A549 (cell line): ENCODE data around the gene TULP3. TPM values are rescaled to one million over a fixed set of nuclear protein-coding genes. Genes with fewer than 3 reads are reported as not detected.
A peak's percentile ranks its signal among the peaks of the same experiment; 100 is the strongest.

Source experiments
- ATAC-seq, 2 experiments: fragments of 200-7000 bp in 1 of 2; fragments of >200 bp in 1 of 2; cut with Nextera tagmentation in 1 of 2; cut with Tn5 transposase in 1 of 2; 3 replicates each; pipeline versions ENCODE4 v1.8.0 to v1.9.1; 2018 to 2020; ENCODE audit warnings: mild to moderate bottlenecking in 1 of 2, moderate library complexity in 1 of 2
- CTCF ChIA-PET: fragments of 300-600 bp; sonication (Branson Sonifier 250); formaldehyde crosslinking; extraction: SDS; loops from one replicate; lab custom pipeline; 2021; ENCODE audit warnings: antibody characterized with exemption, inconsistent platforms; lab: Yijun Ruan, JAX
- POLR2A ChIA-PET: fragments of 350-600 bp; formaldehyde crosslinking; extraction: SDS; loops from one replicate; lab custom pipeline; 2021; ENCODE audit warnings: antibody characterized with exemption, inconsistent platforms; lab: Yijun Ruan, JAX
- DNase-seq, 2 experiments: peaks; one replicate each; pipeline versions ENCODE4 v3.0.0 to v3.0.0-alpha.2; 2011 to 2016; ENCODE audit warnings: low read depth in 1 of 2, low spot score in 1 of 2
- FAIRE-seq: peaks from 2 replicates; lab custom pipeline; 2011; peaks lifted over from hg19 to GRCh38; lab: Jason Lieb, UNC
- H3K27ac ChIP-seq, 2 experiments: fragments of >200 bp; sonication (Bioruptor Twin); formaldehyde crosslinking; 3 replicates each; pipeline ENCODE4 v1.5.1; 2016 to 2017
- H3K4me1 ChIP-seq: fragments of >200 bp; sonication (Bioruptor Twin); formaldehyde crosslinking; 3 replicates; pipeline ENCODE4 v1.6.1; 2016
- H3K4me2 ChIP-seq: fragments of >200 bp; sonication (Bioruptor Twin); formaldehyde crosslinking; 3 replicates; pipeline ENCODE4 v1.6.1; 2016
- H3K4me3 ChIP-seq: fragments of >200 bp; sonication (Bioruptor Twin); formaldehyde crosslinking; 3 replicates; pipeline ENCODE4 v1.5.1; 2016
- H3K9me3 ChIP-seq: fragments of >200 bp; sonication (Bioruptor Twin); formaldehyde crosslinking; 3 replicates; pipeline ENCODE4 v1.6.1; 2016
- BHLHE40 ChIP-seq: IDR thresholded peaks from 2 replicates; pipeline ENCODE4 v1.6.1; 2012; ENCODE audit warnings: low read depth, low read length, inconsistent platforms
- CBX2 ChIP-seq: fragments of 200-600 bp; sonication (generic); IDR thresholded peaks from 2 replicates; pipeline ENCODE4 v1.6.1; 2016; ENCODE audit warnings: low read depth, mild to moderate bottlenecking, borderline replicate concordance
- CBX8 ChIP-seq: fragments of 200-600 bp; sonication (generic); IDR thresholded peaks from 2 replicates; pipeline ENCODE4 v1.6.1; 2016
- CHD2 ChIP-seq: fragments of 150-350 bp; IDR thresholded peaks from 2 replicates; pipeline ENCODE4 v1.6.1; 2014; ENCODE audit warnings: low read length; ENCODE audit not compliant: partially characterized antibody
- CHD4 ChIP-seq: fragments of 200-600 bp; sonication (generic); IDR thresholded peaks from 2 replicates; pipeline ENCODE4 v1.6.1; 2016; ENCODE audit warnings: antibody characterized with exemption, mild to moderate bottlenecking, borderline replicate concordance
- EP300 ChIP-seq, 2 experiments: fragments of >200 bp; sonication (Bioruptor Twin); formaldehyde crosslinking; IDR thresholded peaks; 2 replicates in 1 of 2; 3 replicates in 1 of 2; pipeline ENCODE4 v1.6.1; 2016 to 2017
- ESRRA ChIP-seq: fragments of 150-350 bp; IDR thresholded peaks from 2 replicates; pipeline ENCODE4 v1.6.1; 2014; ENCODE audit warnings: mild to moderate bottlenecking, low read length, borderline replicate concordance
- FOSL2 ChIP-seq, 2 experiments: fragments of 450-650 bp in 1 of 2; fragments of >200 bp in 1 of 2; sonication (Bioruptor Twin) in 1 of 2; formaldehyde crosslinking; IDR thresholded peaks; 2 replicates each; pipeline versions ENCODE4 v1.5.0 to v1.6.1; 2016 to 2020; ENCODE audit warnings: mild to moderate bottlenecking in 1 of 2, moderate library complexity in 1 of 2
- GATA3 ChIP-seq: IDR thresholded peaks from 2 replicates; pipeline ENCODE4 v1.6.1; 2012; ENCODE audit warnings: borderline replicate concordance
- HDAC2 ChIP-seq: fragments of 200-600 bp; sonication (generic); IDR thresholded peaks from 2 replicates; pipeline ENCODE4 v1.6.1; 2016
- HEYL ChIP-seq: fragments of 250-450 bp; sonication (Bioruptor Pico); IDR thresholded peaks from 2 replicates; pipeline ENCODE4 v1.8.0; 2021; ENCODE audit warnings: mild to moderate bottlenecking, moderate library complexity
- HOXB5 ChIP-seq: fragments of 250-450 bp; sonication (Bioruptor Pico); IDR thresholded peaks from 2 replicates; pipeline ENCODE4 v1.5.0; 2020; ENCODE audit warnings: mild to moderate bottlenecking, moderate library complexity
- JUN ChIP-seq, 2 experiments: fragments of >200 bp; sonication (Bioruptor Twin); formaldehyde crosslinking; IDR thresholded peaks; 2 replicates in 1 of 2; 3 replicates in 1 of 2; pipeline ENCODE4 v1.6.1; 2016 to 2017
- JUNB ChIP-seq: fragments of >200 bp; sonication (Bioruptor Twin); formaldehyde crosslinking; IDR thresholded peaks from 2 replicates; pipeline ENCODE4 v1.6.1; 2016
- KDM1A ChIP-seq: fragments of 200-600 bp; sonication (generic); IDR thresholded peaks from 2 replicates; pipeline ENCODE4 v1.6.1; 2016; ENCODE audit warnings: low read depth, mild to moderate bottlenecking
- KDM5A ChIP-seq: fragments of 200-600 bp; sonication (generic); IDR thresholded peaks from 2 replicates; pipeline ENCODE4 v1.6.1; 2016; ENCODE audit warnings: antibody characterized with exemption, mild to moderate bottlenecking
- MAFK ChIP-seq: fragments of 450-650 bp; IDR thresholded peaks from 2 replicates; pipeline ENCODE4 v1.6.1; 2014; ENCODE audit not compliant: partially characterized antibody
- MAZ ChIP-seq: fragments of 150-350 bp; IDR thresholded peaks from 2 replicates; pipeline ENCODE4 v1.6.1; 2014; ENCODE audit warnings: antibody characterized with exemption, low read depth, low read length, borderline replicate concordance
- MYC ChIP-seq: IDR thresholded peaks from 2 replicates; pipeline ENCODE4 v1.6.1; 2012; ENCODE audit warnings: mild to moderate bottlenecking, inconsistent platforms, low read length, improper control_type of control experiment, borderline replicate concordance
- NR3C1 ChIP-seq: fragments of >200 bp; sonication (Bioruptor Twin); formaldehyde crosslinking; IDR thresholded peaks from 3 replicates; pipeline ENCODE4 v1.6.1; 2017
- POLR2A ChIP-seq: IDR thresholded peaks from 2 replicates; pipeline ENCODE4 v1.6.1; 2012; ENCODE audit warnings: mild to moderate bottlenecking, low read length
- RAD21 ChIP-seq, 2 experiments: fragments of >200 bp in 1 of 2; sonication (Bioruptor Twin) in 1 of 2; formaldehyde crosslinking in 1 of 2; IDR thresholded peaks in 1 of 2; conservative IDR thresholded peaks in 1 of 2; 2 replicates in 1 of 2; 3 replicates in 1 of 2; pipeline ENCODE4 v1.6.1; 2012 to 2018; ENCODE audit warnings: inconsistent platforms in 1 of 2
- RCOR1 ChIP-seq: fragments of 150-350 bp; IDR thresholded peaks from 2 replicates; pipeline ENCODE4 v1.6.1; 2014; ENCODE audit warnings: antibody characterized with exemption, low read length, low read depth
- SMC3 ChIP-seq: fragments of >200 bp; sonication (Bioruptor Twin); formaldehyde crosslinking; IDR thresholded peaks from 3 replicates; pipeline ENCODE4 v1.6.1; 2018; ENCODE audit warnings: inconsistent platforms
- SREBF2 ChIP-seq: fragments of 450-650 bp; IDR thresholded peaks from 2 replicates; pipeline ENCODE4 v1.6.1; 2014; ENCODE audit warnings: mild to moderate bottlenecking, moderate library complexity
- TFCP2L1 ChIP-seq: fragments of 250-450 bp; sonication (Bioruptor Pico); IDR thresholded peaks from 2 replicates; pipeline ENCODE4 v1.5.0; 2021; ENCODE audit warnings: mild to moderate bottlenecking
- TP53 ChIP-seq: fragments of 250-450 bp; sonication (Bioruptor Pico); IDR thresholded peaks from 2 replicates; pipeline ENCODE4 v1.5.0; 2021; ENCODE audit warnings: mild to moderate bottlenecking, moderate library complexity
- whole genome bisulfite sequencing: methylation state at CpG from one replicate; pipeline ENCODE4 v1.1.6; 2017; ENCODE audit errors: missing lambda C conversion rate; 5-methylcytosine and 5-hydroxymethylcytosine counted together
- polyA plus RNA-seq, 4 experiments: library from polyadenylated mRNA; depleted of rRNA in 3 of 4; stranded (reverse); fragments of >200 nt; fragmentation: RNase III in 1 of 4; extraction: RNeasy Plus Mini Kit Qiagen cat#74134 plus additional on column Dnase treatment in 1 of 4; gene quantifications; 2 replicates in 3 of 4; 3 replicates in 1 of 4; pipeline ENCODE4 v1.2.3, GENCODE V29; 2011 to 2017
- TF ChIP-seq, protein P1 (sequence below): IDR thresholded peaks from 2 replicates; pipeline ENCODE4 v1.6.1; 2012
- TF ChIP-seq, protein P2 (sequence below): fragments of 450-650 bp; IDR thresholded peaks from 2 replicates; pipeline ENCODE4 v1.6.1; 2014; ENCODE audit warnings: antibody characterized with exemption
- TF ChIP-seq, protein P3 (sequence below): fragments of 150-350 bp; IDR thresholded peaks from 2 replicates; pipeline ENCODE4 v1.6.1; 2014; ENCODE audit warnings: low read depth, mild to moderate bottlenecking, low read length
- TF ChIP-seq, protein P4 (sequence below): IDR thresholded peaks from 2 replicates; pipeline ENCODE4 v1.6.1; 2012; ENCODE audit warnings: low read depth, borderline replicate concordance
- TF ChIP-seq, protein P5 (sequence below): fragments of >200 bp; sonication (Bioruptor Twin); formaldehyde crosslinking; IDR thresholded peaks from 3 replicates; pipeline ENCODE4 v1.6.1; 2016
- TF ChIP-seq, protein P6 (sequence below): fragments of >200 bp; sonication (Bioruptor Twin); formaldehyde crosslinking; IDR thresholded peaks from 3 replicates; pipeline ENCODE4 v1.5.1; 2016

TULP3 gene
- polyA plus RNA-seq, 2 of the 4 experiments (the other 2 are of a cell fraction): 19.6 to 32.9 TPM

DNA sequence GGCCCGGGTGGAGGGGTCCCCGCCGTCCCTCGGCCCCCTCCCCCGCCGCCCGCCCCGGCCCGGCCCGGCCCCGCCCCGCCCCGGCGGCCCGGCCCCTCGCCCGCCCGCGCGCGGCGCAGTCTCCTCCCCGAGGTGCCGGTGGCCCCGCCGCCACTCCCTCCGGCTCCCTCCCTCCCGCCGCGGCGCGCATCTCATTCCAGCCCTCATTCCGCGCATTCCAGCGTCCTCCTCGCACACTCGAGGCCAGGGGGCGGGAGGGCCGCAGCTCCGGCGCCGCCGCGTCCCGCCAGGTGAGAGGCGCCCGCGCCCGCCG lies 68.5 kb downstream of the TULP3 start, which contains the start of gene TEAD4 (continued):
- TF ChIP-seq CHD2 (no peak), HOXB5 (CRISPR knock-in tag) (no peak), SMC3 (no peak), TFCP2L1 (CRISPR knock-in tag) (no peak), GATA3 (peak; percentile 50), NR3C1 (no peak), CBX8 (no peak), ESRRA (no peak), CHD4 (no peak), MAZ (no peak), POLR2A (peak; percentile 69), CBX2 (no peak), FOSL2 (IDR thresholded peaks at IDR 0.05) (no peak), FOSL2 (CRISPR knock-in tag; IDR thresholded peaks at IDR 0.05) (no peak), JUN (IDR thresholded peaks at IDR 0.05) (no peak), RAD21 (conservative IDR thresholded peaks at IDR 0.05 in 1 of 2, IDR thresholded peaks at IDR 0.05 in 1 of 2) (no peak), KDM1A (no peak), TP53 (no peak), KDM5A (no peak), SREBF2 (no peak), HDAC2 (no peak), EP300 (IDR thresholded peaks at IDR 0.05) (no peak), JUNB (no peak), RCOR1 (no peak)
- TF ChIP-seq, protein P1, sequence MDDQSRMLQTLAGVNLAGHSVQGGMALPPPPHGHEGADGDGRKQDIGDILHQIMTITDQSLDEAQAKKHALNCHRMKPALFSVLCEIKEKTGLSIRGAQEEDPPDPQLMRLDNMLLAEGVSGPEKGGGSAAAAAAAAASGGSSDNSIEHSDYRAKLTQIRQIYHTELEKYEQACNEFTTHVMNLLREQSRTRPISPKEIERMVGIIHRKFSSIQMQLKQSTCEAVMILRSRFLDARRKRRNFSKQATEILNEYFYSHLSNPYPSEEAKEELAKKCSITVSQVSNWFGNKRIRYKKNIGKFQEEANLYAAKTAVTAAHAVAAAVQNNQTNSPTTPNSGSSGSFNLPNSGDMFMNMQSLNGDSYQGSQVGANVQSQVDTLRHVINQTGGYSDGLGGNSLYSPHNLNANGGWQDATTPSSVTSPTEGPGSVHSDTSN: no peak
- TF ChIP-seq, protein P2, sequence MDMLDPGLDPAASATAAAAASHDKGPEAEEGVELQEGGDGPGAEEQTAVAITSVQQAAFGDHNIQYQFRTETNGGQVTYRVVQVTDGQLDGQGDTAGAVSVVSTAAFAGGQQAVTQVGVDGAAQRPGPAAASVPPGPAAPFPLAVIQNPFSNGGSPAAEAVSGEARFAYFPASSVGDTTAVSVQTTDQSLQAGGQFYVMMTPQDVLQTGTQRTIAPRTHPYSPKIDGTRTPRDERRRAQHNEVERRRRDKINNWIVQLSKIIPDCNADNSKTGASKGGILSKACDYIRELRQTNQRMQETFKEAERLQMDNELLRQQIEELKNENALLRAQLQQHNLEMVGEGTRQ: no peak

DNA sequence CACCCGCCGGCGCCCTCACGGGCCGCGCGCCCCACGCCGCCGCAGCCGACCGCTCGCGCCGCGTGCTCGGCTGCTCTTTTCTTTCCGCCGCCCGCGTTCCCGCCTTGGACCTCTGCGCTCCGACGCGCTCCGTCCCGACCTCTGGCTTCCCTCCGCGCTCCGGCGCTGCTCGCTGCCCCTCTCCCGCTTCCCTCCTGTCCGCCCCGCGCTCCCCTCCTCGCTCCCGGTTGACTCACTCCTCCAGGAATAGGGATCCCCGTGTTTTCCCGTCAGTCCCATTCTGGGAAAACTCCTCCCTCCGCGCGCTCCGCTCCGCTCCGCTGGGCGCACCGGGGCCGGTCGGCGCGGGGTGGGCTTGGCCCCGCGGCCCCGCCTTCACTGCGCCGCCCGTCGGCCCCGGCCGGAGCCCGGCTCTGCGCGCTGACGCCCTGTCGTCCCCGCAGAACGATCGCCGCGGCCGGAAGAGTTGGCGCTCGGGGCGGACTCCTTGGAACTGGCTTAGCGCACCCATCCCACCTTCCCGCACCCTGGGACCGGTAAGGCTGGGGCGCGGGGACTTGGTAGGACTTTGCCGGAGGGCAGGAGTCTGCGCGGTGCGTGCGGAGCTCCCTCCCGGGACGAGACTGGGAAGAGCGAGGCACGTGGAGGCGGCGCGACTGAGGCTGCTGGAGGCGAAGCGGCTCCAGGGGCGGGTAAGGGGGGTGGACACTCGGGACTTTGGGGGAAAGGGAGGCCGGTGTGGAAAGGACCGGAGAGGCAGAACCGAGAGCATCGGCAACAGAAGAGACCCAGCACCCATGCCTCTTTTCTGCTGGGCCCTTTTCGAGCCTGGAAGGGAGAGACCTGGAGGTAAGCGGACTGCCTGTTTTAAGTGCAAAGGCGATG lies 69.1 kb downstream of the TULP3 start:
- peak overlapping the region; percentile 89 for H3K4me2 ChIP-seq
- no peaks in the 10 kb centered on the region for H3K9me3 ChIP-seq
- WGBS: 2% methylated on average over 69 of the region's 104 CpGs
- ATAC-seq (peak; percentile 58 to 67), FAIRE-seq (no peak), DNase-seq (peak; percentile 67 to 68)
- H3K4me1 ChIP-seq: peaks cover 28% of the 10 kb centered on the region
- peak overlapping the region; percentile 98 to 99 for H3K27ac ChIP-seq
- CTCF ChIA-PET: interaction anchor here (1.0 to 1.3 kb wide), 3 partner anchors 15 to 106 kb away, joined by 3 to 4 read pairs (median 3); no protein-coding TSS in a partner anchor
- POLR2A ChIA-PET: interaction anchor here (0.6 to 1.0 kb wide), 3 partner anchors 69 to 83 kb away, joined by 3 read pairs; partner anchors contain the start of genes FOXM1, RHNO1 and TULP3
- H3K4me3 ChIP-seq: peak overlapping the region; percentile 86
- TF ChIP-seq ESRRA (no peak), MAFK (no peak), BHLHE40 (no peak), POLR2A (no peak), MYC (0 out of 2 replicates have a peak, but pooled peaks have one; percentile 54), GATA3 (0 out of 2 replicates have a peak, but pooled peaks have one; percentile 24), HEYL (no peak), HOXB5 (CRISPR knock-in tag) (no peak), JUNB (no peak)
- TF ChIP-seq, protein P3, sequence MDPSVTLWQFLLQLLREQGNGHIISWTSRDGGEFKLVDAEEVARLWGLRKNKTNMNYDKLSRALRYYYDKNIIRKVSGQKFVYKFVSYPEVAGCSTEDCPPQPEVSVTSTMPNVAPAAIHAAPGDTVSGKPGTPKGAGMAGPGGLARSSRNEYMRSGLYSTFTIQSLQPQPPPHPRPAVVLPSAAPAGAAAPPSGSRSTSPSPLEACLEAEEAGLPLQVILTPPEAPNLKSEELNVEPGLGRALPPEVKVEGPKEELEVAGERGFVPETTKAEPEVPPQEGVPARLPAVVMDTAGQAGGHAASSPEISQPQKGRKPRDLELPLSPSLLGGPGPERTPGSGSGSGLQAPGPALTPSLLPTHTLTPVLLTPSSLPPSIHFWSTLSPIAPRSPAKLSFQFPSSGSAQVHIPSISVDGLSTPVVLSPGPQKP: no peak
- TF ChIP-seq, protein P4, sequence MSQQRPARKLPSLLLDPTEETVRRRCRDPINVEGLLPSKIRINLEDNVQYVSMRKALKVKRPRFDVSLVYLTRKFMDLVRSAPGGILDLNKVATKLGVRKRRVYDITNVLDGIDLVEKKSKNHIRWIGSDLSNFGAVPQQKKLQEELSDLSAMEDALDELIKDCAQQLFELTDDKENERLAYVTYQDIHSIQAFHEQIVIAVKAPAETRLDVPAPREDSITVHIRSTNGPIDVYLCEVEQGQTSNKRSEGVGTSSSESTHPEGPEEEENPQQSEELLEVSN: peak; percentile 90
- TF ChIP-seq, protein P5, sequence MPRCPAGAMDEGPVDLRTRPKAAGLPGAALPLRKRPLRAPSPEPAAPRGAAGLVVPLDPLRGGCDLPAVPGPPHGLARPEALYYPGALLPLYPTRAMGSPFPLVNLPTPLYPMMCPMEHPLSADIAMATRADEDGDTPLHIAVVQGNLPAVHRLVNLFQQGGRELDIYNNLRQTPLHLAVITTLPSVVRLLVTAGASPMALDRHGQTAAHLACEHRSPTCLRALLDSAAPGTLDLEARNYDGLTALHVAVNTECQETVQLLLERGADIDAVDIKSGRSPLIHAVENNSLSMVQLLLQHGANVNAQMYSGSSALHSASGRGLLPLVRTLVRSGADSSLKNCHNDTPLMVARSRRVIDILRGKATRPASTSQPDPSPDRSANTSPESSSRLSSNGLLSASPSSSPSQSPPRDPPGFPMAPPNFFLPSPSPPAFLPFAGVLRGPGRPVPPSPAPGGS: no peak
- TF ChIP-seq, protein P6, sequence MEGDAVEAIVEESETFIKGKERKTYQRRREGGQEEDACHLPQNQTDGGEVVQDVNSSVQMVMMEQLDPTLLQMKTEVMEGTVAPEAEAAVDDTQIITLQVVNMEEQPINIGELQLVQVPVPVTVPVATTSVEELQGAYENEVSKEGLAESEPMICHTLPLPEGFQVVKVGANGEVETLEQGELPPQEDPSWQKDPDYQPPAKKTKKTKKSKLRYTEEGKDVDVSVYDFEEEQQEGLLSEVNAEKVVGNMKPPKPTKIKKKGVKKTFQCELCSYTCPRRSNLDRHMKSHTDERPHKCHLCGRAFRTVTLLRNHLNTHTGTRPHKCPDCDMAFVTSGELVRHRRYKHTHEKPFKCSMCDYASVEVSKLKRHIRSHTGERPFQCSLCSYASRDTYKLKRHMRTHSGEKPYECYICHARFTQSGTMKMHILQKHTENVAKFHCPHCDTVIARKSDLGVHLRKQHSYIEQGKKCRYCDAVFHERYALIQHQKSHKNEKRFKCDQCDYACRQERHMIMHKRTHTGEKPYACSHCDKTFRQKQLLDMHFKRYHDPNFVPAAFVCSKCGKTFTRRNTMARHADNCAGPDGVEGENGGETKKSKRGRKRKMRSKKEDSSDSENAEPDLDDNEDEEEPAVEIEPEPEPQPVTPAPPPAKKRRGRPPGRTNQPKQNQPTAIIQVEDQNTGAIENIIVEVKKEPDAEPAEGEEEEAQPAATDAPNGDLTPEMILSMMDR: no peak
